NCI-H1930 (cell line): ENCODE measurements around the gene RAI2.
"Not testable (repeated sequence)": the region's sequence is repeated elsewhere in the genome, so short reads cannot be mapped to it uniquely, and the experiment has no call there.

Experiments used
- DNase-seq, 2 experiments: peaks; one replicate each; lab custom pipeline; 2025; lab: John Stamatoyannopoulos, UW

The RAI2 gene

DNA sequence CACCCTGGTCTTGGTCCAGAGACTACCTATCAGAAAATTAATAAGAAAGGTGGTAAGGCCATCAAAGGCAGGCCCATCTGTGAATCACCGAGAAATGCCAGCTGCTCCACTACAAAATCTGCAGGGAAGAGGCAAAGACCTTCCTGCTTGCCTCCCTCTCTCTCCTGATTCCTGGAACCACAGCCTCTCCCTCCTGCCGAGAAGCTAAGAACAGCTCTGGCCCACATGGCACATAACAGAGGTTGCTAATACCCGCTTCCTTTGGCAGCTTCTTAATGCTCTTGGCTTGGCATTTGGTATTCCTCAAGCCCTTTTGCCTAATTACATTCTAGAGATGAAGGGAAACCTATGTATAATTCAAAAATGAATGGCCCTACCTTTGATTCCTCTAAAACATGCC lies 32.9 kb downstream of the RAI2 start:
- DNase-seq, result no peak

DNA sequence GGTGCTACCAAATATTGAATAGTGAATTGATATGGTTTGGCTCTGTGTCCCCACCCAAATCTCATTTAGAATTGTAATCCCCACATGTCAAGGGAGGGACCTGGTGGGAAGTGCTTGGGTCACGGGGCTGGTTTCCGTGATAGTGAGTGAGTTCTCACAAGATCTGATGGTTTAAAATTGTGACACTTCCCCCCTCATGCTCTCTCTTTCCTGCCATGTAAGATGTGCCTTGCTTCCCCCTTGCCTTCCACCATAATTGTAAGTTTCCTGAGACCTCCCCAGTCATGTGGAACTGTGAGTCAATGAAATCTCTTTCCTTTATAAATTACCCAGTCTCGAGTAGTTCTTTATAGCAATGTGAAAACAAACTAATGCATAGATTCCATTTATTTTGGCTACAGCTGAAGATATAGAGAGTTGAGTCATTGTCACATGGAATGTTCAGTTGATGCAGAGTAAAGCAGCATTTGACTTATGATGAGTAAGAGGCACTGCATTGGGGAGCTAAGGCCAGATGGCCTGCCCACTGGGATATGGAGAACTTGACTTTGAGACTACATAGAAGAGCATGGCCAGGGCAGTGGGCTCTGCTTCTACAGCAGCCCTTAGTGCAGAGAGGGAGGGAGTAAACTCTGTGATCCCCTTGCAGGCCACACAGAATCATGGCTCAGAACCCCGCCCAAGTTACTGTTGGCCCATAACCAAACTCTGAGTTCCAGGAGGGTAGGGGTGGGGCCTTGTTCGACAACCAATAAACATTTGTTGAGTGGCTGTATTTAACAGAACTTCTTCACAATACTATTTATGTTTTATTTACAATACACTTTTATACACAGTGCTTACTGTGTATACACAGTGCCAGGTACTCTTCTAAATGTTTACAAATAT lies 34.2 kb downstream of the RAI2 start:
- no peak for DNase-seq

DNA sequence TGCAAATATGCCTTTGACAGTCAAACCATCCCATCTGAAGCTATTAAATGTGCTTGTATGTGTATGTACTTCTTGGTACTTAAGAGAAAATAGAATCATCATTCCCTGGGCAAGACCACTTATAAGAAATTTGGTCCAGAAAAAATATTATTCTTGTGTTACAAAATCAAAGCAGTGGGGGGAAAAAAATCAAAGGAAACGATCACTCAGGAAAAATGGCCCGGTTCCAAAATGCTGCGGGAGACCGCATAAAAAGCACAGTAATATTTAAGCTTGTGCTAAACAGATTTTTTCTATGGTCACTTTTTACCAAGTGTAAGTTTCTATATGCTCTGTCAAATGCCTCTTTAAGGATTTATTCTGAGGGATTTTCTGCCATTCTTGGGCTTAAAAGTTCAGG lies 36.1 kb downstream of the RAI2 start:
- no peak for DNase-seq

DNA sequence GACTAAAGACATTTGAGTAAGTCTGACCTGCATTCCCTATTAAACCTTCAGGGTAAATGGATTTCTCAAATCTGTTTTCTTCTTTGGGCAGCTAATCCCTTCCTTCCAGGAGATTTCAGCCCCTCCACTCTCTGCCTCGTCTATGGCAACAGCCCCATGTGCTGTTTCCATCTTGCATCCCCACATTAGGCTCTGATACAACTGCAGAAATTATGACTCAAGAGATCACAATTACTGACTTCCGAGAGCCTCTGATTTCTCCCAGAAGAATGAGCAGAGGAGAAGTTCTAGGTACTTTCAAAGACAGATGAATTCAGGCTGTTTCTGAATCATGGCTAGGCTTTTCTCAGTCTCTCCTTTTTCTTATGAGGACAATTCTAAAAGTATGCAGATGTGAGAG lies 38.7 kb downstream of the RAI2 start:
- DNase-seq, result no peak

DNA sequence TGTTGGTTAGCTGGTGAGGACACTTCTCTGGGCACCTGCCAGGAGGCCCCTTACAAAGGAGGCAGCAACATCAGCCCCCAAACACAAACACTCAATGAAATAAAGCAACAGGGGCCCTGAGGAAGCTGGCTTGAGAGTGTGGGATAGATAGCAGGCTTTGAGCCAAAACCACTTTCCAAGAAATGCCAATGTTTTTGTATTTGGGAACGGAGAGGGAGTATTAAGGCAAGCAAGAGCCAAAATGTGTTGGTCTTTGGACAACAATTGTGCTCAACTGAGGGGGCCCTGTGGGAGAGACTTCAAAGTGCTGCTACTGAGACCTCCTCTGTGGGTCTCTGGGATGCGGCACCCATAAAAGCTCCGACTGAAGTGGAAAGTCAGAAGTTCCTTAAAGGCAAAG lies 41.0 kb downstream of the RAI2 start:
- no peak for DNase-seq

DNA sequence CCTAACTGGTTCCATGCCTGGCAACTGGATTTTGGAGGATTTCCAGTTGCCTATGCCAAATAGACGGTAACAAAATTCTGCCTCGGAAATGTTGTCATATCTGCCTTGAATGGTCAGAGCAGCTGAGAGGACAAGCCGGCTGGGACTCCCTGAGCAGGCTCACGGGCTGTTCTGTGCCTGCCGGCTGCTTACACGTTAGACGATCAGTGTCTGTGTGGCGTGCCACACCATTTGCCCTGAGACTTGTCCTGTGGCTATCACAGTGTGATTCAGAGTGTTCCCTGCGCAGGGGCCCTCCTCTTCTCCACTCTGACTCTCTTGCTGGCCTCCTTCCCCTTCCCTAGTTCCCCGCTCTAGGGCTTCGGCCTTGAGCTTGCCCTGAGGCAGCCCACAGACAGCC lies 42.4 kb downstream of the RAI2 start:
- DNase-seq, result no peak

DNA sequence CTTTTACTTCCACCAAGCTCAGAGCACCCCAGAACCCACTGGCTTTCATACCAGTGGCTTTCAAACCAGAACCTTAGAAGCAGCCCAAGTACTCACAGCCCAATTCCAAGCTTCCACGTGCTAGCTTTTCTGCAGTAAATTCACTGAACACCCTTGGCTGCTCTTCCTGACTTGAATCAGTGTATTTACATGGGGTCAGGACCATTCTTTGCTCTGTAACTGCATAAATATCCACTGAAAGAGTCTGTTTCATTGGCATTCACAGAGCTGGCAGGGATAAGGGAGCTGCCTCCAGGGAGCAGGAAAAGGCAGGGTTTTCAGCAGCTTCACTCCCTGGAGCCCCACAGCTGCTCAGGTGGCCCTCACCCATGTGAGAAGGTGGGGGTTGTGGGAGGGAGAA lies 43.8 kb downstream of the RAI2 start:
- no peak for DNase-seq

DNA sequence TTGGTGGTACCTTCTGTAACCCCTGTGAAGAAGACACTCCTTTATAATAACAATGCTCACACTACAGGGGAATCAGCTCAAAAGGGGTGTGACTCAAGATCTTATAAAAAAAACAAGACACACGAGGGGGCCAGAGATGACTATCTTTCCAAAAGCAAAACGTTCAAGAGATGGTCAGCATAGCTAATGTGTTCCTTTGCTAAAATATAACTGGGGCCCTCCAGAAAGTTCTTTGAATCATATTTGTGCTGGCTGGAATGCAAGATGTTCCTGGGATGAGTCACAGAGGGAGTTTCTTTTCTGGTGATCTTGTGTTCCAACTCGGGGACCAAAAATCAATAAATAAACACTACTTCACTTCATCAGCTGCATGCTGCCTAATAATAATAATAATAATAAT lies 46.5 kb downstream of the RAI2 start:
- DNase-seq, result no peak

DNA sequence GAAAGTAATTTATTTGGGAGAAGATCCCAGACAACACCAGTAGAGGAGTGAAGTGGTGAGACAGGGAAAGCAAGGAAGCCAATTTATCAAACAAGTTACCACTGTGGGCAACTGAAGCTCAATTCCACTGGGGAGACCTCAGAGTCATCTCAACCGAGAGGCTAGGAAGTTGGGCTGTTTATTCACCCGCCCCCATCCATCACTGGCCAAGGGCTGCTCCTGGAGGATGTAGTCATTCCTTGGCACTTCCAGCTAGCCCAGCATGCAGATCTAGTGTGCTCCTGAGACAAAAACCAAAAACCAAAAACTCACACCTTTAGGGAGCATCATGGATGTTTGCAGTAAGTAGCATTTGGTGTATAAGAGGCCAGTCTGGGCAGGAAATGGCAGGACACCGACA lies 47.0 kb downstream of the RAI2 start:
- no peak for DNase-seq

DNA sequence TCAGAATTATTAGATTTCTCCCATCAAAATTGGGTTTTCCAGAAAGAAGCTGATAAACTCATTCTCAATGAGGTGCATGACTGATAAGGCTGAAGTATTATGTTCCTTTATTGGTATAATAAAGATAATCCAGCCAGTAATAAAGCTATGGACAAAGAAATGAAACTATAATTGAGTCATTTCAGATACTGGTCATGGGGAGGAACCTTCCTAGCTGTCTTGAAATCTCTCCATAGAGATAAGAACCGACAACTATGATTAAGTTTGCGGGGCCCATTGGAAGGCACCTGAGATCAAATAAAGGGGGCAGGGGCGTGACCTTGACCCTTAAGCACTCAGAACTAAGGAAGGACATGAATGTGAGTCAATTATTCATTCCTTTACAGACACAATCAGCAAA lies 47.8 kb downstream of the RAI2 start:
- DNase-seq, result no peak

DNA sequence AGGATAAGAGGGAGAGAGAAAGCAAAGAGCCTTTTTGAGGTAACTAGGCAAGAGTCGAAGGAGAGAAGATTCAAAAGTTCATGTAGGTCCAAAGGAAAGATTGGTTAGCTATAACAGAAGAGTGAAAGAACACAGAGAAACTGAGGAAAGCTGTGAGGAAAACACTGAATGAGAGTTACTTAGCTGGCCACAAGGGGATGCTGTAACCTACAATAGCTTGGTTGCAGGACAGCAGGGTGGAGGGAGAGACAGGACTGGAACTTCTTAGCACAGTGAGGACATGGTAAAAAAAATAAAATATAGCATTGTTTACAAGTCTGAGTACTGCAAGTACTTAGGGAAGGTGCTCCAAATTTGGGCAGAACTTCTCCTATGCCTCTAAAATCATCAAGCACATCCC lies 48.3 kb downstream of the RAI2 start:
- DNase-seq, result no peak

DNA sequence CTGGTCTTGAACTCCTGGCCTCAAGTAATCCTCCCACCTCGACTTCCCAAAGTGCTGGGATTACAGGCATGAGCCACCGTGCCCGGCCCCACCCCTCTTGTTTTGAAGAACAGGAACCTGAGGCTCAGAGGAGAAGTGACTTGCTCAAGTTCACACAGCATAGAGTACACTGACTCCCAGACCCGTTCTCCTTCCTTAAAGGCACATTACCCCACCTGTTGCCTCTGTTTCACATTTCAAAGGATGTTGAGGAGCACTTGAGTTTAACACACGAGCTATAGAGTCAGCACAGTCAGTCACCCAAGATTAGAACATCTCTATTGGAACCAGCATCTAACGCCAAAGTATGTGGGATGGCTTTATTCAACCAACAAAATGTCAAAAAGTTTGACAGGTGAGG lies 51.1 kb downstream of the RAI2 start:
- DNase-seq, result no peak

DNA sequence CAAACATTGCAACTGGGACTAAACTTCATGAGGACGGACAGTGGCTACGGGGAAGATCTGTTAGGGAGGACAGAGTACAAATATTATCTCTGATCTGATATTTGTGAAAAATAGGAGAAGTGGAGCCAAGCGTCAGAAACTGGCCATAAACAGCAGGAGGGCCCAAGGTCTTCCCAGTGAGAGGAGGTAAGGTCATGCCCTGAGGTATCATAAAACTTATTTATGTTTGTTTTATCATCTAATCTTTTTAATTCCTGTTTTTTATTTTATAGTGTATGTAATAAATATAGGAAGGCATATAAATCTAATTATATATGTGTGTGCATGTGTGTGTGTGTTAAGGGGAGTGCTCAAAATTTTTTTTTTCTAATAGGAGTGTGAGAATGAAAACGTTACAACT lies 51.8 kb downstream of the RAI2 start:
- no peak for DNase-seq

DNA sequence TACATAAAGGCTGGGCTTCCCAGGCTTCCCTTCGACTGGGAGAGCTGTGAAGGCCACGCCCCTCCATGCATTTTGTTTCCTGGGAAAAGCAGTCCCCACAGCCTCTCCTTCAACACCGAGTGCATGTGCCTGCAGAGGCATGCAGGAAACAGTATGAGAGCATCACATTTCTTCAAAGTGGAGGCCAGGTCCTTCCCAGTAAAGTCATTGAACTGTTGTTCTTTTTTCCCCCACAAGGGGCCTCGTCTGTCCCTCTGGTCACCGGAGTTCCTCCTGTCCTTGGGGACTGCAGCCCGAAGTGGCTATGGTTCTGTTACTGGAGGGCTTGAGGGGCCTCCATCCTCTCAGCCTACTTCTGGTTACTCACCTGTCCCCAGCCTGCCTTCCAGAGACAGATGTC lies 56.0 kb downstream of the RAI2 start:
- no peak for DNase-seq

DNA sequence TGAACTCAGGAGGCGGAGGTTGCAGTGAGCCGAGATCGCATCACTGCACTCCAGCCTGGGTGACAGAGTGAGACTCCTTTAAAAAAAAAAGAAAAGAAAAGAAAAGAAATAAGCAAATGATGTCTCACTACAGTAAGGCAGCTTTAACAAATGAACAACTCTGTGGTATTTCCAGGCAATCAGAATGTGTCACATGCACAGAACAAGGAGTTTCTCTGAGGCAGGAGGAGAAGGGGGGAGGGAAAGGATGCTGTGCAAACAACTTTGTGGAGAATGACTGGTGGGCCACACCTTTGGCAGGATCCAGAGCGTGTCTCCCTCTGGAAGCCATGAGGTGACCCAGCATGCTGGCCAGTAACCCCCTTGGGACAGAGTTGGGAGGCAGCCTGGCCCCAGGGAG lies 57.6 kb downstream of the RAI2 start:
- DNase-seq, result no peak

DNA sequence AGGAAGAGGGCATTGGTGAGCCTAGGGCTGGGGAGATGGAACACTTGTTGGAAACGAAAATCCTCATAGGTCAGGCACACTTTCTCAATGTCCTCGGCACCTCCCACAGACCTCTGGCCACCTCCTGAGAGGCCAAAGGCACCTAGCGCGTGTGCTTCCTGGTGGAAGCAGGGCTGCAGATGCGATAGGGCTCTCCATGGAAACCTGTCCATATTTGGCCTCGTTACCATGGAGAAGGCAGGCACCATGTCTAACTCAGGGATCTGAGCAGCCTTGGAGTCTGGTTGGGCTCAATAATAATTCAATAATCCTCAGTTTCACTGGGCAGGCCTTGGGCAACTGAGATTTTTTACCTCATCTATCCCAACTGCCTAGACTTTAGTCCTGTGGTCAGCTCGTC lies 58.3 kb downstream of the RAI2 start:
- DNase-seq, result no peak

DNA sequence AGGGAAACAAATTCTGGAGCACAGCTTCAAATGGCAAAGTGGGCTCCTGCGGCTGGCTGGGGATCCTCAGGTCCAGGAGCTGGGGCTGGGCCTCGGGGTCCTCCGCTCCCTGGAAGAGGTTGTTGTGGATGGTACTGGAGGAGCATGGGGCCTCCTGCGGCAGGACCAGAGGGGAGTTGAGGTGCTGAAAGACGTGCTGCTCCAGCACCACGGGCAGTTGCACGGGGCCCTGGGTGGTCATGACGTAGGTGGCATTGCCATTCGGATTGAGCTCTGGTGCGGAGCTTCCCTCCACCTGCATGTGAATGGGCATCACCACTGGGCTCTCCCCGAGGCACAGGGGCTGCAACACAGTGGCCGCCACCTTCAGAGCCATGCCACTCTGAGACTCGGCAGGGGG lies 59.7 kb downstream of the RAI2 start:
- DNase-seq, result no peak

DNA sequence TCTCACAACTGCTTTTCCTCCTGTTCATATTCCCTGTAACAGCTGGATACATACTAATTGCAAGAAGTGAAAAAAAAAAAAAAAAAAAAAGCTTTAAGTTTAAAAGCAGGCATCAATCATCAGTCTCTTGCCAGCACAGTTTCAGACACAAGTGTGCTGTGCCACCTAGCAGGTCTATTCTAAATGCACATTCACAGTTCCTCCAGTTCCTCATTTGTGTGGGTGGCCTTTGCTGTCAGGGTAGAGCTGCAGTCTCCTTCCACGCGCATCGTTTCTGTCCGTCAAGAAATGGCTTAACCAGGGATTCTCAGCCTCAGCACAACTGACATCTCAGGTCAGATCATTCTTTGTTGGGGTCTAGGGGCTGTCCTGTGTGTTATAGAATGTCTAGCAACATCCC lies 62.2 kb downstream of the RAI2 start:
- no peak for DNase-seq

DNA sequence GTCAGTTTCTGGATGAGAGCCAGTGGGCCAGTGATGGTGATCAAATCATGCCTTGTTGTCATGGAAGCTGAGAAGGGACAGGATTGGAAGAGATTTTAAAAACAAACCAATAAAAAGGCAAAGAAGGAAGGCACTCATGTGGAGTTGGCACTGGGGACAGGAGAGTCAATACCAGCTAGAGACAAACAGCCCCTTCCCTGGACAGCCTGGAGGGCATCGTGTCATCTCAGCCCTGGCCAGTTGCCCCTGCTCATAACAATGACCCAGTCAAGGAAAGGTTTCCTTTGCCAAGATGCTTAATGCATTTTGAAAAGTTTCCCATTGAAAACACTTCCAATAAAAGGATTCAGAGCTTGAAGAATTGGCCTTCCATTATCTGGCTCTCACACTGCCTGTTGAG lies 68.3 kb downstream of the RAI2 start:
- no peak for DNase-seq

DNA sequence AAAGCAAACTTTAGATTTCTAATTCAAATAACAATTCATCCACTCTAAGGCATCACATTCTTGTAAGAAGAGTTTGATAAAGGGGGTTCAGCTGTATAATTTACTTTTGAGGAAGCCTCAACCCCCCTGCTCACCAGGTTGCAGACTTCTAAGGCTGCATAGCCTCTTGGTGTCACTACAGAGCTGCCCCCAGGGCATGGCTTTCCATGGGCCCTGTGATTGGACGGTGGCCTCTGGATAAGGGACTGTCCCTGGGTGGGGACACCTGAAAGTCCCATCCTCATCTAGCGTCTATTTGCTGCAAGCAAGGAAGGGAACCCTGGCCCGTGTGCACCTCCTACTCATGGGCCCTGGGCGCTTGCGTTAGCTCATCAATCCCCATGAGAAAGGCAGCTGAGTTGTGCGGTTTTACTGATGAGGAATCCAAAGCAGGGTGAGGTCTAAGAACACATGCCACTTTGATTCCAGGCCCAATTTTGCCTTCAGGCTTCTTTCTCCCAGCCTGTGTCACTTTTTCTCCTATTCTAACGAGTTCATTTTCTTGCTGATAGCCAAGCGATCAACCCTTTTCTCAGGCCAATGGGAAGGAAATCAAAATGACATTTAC lies 72.0 kb downstream of the RAI2 start:
- no peak for DNase-seq

DNA sequence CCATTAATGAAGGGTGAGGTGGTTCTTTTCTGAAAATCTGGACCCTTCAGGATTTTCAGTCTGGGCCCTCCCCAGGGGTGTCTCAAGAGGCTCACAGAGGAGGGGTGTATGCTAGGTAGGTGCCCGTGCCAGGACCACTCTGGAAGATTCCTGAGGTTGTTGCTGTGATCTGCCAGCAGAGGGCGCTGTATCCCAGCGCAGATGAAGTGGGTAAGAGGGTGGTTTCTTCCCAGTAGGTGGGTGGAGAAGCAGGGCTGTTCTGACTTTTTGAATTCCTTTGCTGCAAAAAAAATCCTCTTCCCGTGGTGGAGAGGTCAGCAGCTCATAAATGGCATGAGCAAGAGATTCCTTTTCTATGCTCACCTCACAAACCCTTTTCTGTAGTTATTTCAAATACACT lies 72.7 kb downstream of the RAI2 start:
- DNase-seq, result peak in 1 of 2 experiments; percentile 8

DNA sequence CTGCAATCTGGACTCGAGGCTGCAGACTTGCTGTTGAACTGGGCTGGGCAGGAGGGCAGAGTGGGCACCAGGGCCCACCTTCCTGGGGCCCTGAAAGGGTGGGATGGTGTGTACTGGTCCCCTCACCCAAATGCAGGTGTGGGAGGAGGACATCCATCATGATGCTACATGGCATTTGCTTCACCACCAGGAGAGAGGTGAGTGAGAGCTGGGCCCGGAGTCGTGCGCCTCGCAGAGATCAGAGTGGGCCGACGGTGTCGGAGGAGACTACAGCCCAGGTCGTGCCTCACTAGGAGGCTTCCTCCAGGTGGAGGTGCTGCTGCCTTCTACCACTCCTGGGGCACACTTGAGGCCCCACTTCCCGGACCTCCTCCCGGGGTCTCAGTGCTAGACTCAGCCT lies 73.5 kb downstream of the RAI2 start:
- no peak for DNase-seq

DNA sequence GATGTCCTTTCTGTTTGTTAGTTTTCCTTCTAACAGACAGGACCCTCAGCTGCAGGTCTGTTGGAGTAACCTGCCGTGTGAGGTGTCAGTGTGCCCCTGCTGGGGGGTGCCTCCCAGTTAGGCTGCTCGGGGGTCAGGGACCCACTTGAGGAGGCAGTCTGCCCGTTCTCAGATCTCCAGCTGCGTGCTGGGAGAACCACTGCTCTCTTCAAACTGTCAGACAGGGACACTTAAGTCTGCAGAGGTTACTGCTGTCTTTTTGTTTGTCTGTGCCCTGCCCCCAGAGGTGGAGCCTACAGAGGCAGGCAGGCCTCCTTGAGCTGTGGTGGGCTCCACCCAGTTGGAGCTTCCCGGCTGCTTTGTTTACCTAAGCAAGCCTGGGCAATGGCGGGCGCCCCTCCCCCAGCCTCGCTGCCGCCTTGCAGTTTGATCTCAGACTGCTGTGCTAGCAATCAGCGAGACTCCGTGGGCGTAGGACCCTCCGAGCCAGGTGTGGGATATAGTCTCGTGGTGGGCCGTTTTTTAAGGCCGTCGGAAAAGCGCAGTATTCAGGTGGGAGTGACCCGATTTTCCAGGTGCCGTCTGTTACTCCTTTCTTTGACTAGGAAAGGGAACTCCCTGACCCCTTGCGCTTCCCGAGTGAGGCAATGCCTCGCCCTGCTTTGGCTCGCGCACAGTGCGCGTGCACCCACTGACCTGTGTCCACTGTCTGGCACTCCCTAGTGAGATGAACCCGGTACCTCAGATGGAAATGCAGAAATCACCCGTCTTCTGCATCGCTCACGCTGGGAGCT lies 74.3 kb downstream of the RAI2 start:
- not testable (repeated sequence) for DNase-seq
